Panc1 (cell line): ENCODE data around the gene KLF11. TPM values are rescaled to one million over a fixed set of nuclear protein-coding genes. Genes with fewer than 3 reads are reported as not detected.

Source experiments
- ATAC-seq: fragments of 200-7000 bp; cut with Tn5 transposase; 2 replicates; pipeline ENCODE4 v1.9.1; 2020; ENCODE audit warnings: mild to moderate bottlenecking, moderate library complexity
- BruUV-seq: library from RNA; stranded (reverse); fragments of 400-500 nt; replicated peaks from 2 replicates; lab custom pipeline; 2021; lab: Mats Ljungman, UMichigan
- CTCF ChIA-PET: fragments of 300-600 bp; sonication (Branson Sonifier 250); formaldehyde crosslinking; loops from one replicate; lab custom pipeline; 2022; ENCODE audit warnings: antibody characterized with exemption; lab: Charles Lee
- POLR2A ChIA-PET: fragments of 300-600 bp; sonication (Branson Sonifier 250); formaldehyde crosslinking; loops from one replicate; lab custom pipeline; 2022; ENCODE audit warnings: antibody characterized with exemption; lab: Charles Lee
- DNase-seq: peaks from one replicate; pipeline ENCODE4 v3.0.0-alpha.2; 2010; ENCODE audit warnings: low read depth, low spot score
- H3K27ac ChIP-seq: 2 replicates; pipeline ENCODE4 v1.5.1; 2011; ENCODE audit warnings: mild to moderate bottlenecking, low read length, inconsistent platforms
- H3K27me3 ChIP-seq: fragments of 200-500 bp; sonication (Bioruptor generic); 2 replicates; pipeline ENCODE4 v1.6.0; 2014; ENCODE audit warnings: low read length, inconsistent platforms; ENCODE audit not compliant: control insufficient read depth, insufficient read depth
- H3K36me3 ChIP-seq: fragments of 200-500 bp; sonication (Bioruptor generic); 2 replicates; pipeline ENCODE4 v1.5.1; 2014; ENCODE audit warnings: inconsistent platforms, mild to moderate bottlenecking, low read length, moderate library complexity; ENCODE audit not compliant: control insufficient read depth, insufficient read depth
- H3K4me1 ChIP-seq: 2 replicates; pipeline ENCODE4 v1.5.1; 2011; ENCODE audit warnings: inconsistent platforms, mild to moderate bottlenecking, low read length, moderate library complexity; ENCODE audit not compliant: control insufficient read depth, insufficient read depth
- H3K4me3 ChIP-seq, 2 experiments: 2 replicates each; pipeline ENCODE4 v1.5.1; 2011 to 2012; ENCODE audit warnings: low read depth in 2 of 2, low read length in 2 of 2, mild to moderate bottlenecking in 2 of 2, inconsistent platforms in 1 of 2, moderate library complexity in 1 of 2
- H3K9me3 ChIP-seq: fragments of 200-500 bp; sonication (Bioruptor generic); 2 replicates; pipeline ENCODE4 v1.5.1; 2014; ENCODE audit warnings: low read depth, mild to moderate bottlenecking, inconsistent platforms, low read length, moderate library complexity; ENCODE audit not compliant: control insufficient read depth, insufficient read depth
- POLR2AphosphoS5 ChIP-seq: IDR thresholded peaks from 2 replicates; pipeline ENCODE4 v1.6.1; 2012; ENCODE audit warnings: mild to moderate bottlenecking, low read depth, low read length, moderate library complexity
- REST ChIP-seq, 2 experiments: IDR thresholded peaks; 2 replicates each; pipeline ENCODE4 v1.6.1; 2011 to 2012; ENCODE audit warnings: low read depth in 2 of 2, control low read depth in 1 of 2, low read length in 1 of 2, mild to moderate bottlenecking in 1 of 2, moderate library complexity in 1 of 2; ENCODE audit not compliant: insufficient read depth in 1 of 2
- SIN3A ChIP-seq: IDR thresholded peaks from 2 replicates; pipeline ENCODE4 v1.6.1; 2012; ENCODE audit warnings: low read depth, mild to moderate bottlenecking, low read length, moderate library complexity, borderline replicate concordance; ENCODE audit not compliant: insufficient read depth
- TCF7L2 ChIP-seq: IDR thresholded peaks from 2 replicates; pipeline ENCODE4 v1.6.1; 2011; ENCODE audit warnings: mild to moderate bottlenecking, low read depth, low read length, inconsistent platforms
- in situ Hi-C: cut with HindIII; loops from 2 replicates; pipeline ENCODE4 v1.10.0; 2016; ENCODE audit warnings: low sequenced_read_pairs, low pct_unique_long_range_greater_than_20kb
- intact Hi-C: fragments of 100-400 bp; cut with micrococcal nuclease; formaldehyde crosslinking; loops from one replicate; pipeline ENCODE4 v1.10.0; 2022; ENCODE audit not compliant: unreplicated experiment
- total RNA-seq: library from RNA; stranded (reverse); gene quantifications from one replicate; pipeline ENCODE4 v1.2.1, GENCODE V29; 2021; ENCODE audit not compliant: unreplicated experiment
- TF ChIP-seq, protein P1 (sequence below): fragments of 450-650 bp; IDR thresholded peaks from 2 replicates; pipeline ENCODE4 v1.5.1; 2017; ENCODE audit warnings: mild to moderate bottlenecking

Gene KLF11
- total RNA-seq, 1 experiment from 2014 or later: 23.7 TPM

- H3K4me3 ChIP-seq: no peak overlapping the region
- H3K36me3 ChIP-seq: no peaks in the 10 kb centered on the region
- ChIA-PET CTCF (no interaction called here), POLR2A (no interaction called here)
- H3K27ac ChIP-seq: no peak overlapping the region
- TF ChIP-seq SIN3A: no peak
- no peak for TF ChIP-seq POLR2AphosphoS5
- no peak for TF ChIP-seq TCF7L2
- TF ChIP-seq, protein P1, sequence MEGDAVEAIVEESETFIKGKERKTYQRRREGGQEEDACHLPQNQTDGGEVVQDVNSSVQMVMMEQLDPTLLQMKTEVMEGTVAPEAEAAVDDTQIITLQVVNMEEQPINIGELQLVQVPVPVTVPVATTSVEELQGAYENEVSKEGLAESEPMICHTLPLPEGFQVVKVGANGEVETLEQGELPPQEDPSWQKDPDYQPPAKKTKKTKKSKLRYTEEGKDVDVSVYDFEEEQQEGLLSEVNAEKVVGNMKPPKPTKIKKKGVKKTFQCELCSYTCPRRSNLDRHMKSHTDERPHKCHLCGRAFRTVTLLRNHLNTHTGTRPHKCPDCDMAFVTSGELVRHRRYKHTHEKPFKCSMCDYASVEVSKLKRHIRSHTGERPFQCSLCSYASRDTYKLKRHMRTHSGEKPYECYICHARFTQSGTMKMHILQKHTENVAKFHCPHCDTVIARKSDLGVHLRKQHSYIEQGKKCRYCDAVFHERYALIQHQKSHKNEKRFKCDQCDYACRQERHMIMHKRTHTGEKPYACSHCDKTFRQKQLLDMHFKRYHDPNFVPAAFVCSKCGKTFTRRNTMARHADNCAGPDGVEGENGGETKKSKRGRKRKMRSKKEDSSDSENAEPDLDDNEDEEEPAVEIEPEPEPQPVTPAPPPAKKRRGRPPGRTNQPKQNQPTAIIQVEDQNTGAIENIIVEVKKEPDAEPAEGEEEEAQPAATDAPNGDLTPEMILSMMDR: no peak
- TF ChIP-seq REST (IDR thresholded peaks at IDR 0.05; ENCODE audit: insufficient read depth in 1 of 2, low read depth in 2 of 2, low read length in 1 of 2): no peak
- H3K9me3 ChIP-seq: no peaks in the 10 kb centered on the region
- H3K27me3 ChIP-seq: no peaks in the 10 kb centered on the region
- in situ Hi-C loops (no loop called here), intact Hi-C loops (no loop called here)
- ATAC-seq: no peak
- no peak for DNase-seq
- no peaks in the 10 kb centered on the region for H3K4me1 ChIP-seq
- BruUV-seq: no TSS peak
These were observed 22.4 kb downstream of the KLF11 start for GRCh38 chr2:10065773-10066055.

GRCh38 chr2:10067330-10067729 is 24.0 kb downstream of the KLF11 start:
- Histone ChIP-seq H3K4me1 (peaks cover 4% of the 10 kb centered on the region; the same call in 1 of the 2 replicates), H3K4me3 (no peak overlapping the region), H3K9me3 (no peaks in the 10 kb centered on the region), H3K36me3 (no peaks in the 10 kb centered on the region), H3K27ac (no peak overlapping the region), H3K27me3 (no peaks in the 10 kb centered on the region)
- POLR2A ChIA-PET: no interaction called here
- BruUV-seq: no TSS peak
- intact Hi-C loops: no loop called here
- CTCF ChIA-PET: interaction anchor here (0.7 to 0.8 kb wide), 2 partner anchors 31 to 367 kb away, joined by 3 read pairs; no protein-coding TSS in a partner anchor
- DNase-seq: no peak
- ATAC-seq: no peak
- in situ Hi-C loops: no loop called here
- TF ChIP-seq TCF7L2 (no peak), SIN3A (no peak), POLR2AphosphoS5 (no peak), REST (IDR thresholded peaks at IDR 0.05; ENCODE audit: insufficient read depth in 1 of 2, low read depth in 2 of 2, low read length in 1 of 2) (no peak)
- TF ChIP-seq, protein P1: no peak
